Prostate gland (tissue), 2 donors: ENCODE measurements around the gene RPA1. TPM values are rescaled to one million over a fixed set of nuclear protein-coding genes. Genes with fewer than 3 reads are reported as not detected.

Experiments used
- DNase-seq: peaks from one replicate; pipeline ENCODE4 v3.0.0-alpha.2; 2019; ENCODE audit warnings: low spot score
- H3K27ac ChIP-seq, 2 donors: fragments of 200-600 bp; sonication (generic); 2 replicates each; pipeline ENCODE4 v1.5.1; 2017 to 2019
- H3K27me3 ChIP-seq: fragments of 200-600 bp; sonication (generic); replicated peaks from 2 replicates; pipeline ENCODE4 v1.5.1; 2019; ENCODE audit not compliant: insufficient read depth
- H3K36me3 ChIP-seq, 2 donors: fragments of 200-600 bp; sonication (generic); 1 replicate in 1 of 2; 2 replicates in 1 of 2; pipeline versions ENCODE4 v1.5.1 to v1.8.1; 2017 to 2019
- H3K4me1 ChIP-seq: fragments of 200-600 bp; sonication (generic); replicated peaks from 2 replicates; pipeline ENCODE4 v1.5.1; 2019
- H3K4me3 ChIP-seq, 2 donors: fragments of 200-600 bp; sonication (generic); 2 replicates each; pipeline ENCODE4 v1.5.1; 2017 to 2019
- H3K9me3 ChIP-seq: fragments of 200-600 bp; sonication (generic); 2 replicates; pipeline ENCODE4 v1.5.1; 2017
- CTCF ChIP-seq, 4 experiments: fragments of 200-600 bp in 2 of 4; fragments of 450-650 bp in 2 of 4; sonication (generic) in 2 of 4; IDR thresholded peaks; 1 replicate in 3 of 4; 2 replicates in 1 of 4; pipeline ENCODE4 v1.5.1; 2016 to 2019; ENCODE audit warnings: antibody characterized with exemption in 4 of 4, mild to moderate bottlenecking in 2 of 4, moderate library complexity in 2 of 4
- POLR2A ChIP-seq: fragments of 450-650 bp; IDR thresholded peaks from one replicate; pipeline ENCODE4 v1.6.1; 2016; ENCODE audit warnings: antibody characterized with exemption, mild to moderate bottlenecking
- POLR2AphosphoS5 ChIP-seq: sonication (generic); formaldehyde crosslinking; IDR thresholded peaks from one replicate; pipeline ENCODE4 v1.6.1; 2017; ENCODE audit warnings: antibody characterized with exemption
- WGBS: methylation state at CpG from one replicate; pipeline ENCODE4 v1.1.5; 2018; 5-methylcytosine and 5-hydroxymethylcytosine counted together
- intact Hi-C: fragments of 100-400 bp; cut with DNase I; formaldehyde crosslinking; loops from one replicate; pipeline ENCODE4 v1.14.2; 2022
- total RNA-seq, 2 donors: library from RNA; depleted of rRNA; stranded (reverse); fragments of >200 nt; gene quantifications; one replicate each; pipeline ENCODE4 v1.1.0, GENCODE V29; 2016

The RPA1 gene
- total RNA-seq, 2 donors from 2014 or later, result 33.0 to 34.0 TPM

DNA sequence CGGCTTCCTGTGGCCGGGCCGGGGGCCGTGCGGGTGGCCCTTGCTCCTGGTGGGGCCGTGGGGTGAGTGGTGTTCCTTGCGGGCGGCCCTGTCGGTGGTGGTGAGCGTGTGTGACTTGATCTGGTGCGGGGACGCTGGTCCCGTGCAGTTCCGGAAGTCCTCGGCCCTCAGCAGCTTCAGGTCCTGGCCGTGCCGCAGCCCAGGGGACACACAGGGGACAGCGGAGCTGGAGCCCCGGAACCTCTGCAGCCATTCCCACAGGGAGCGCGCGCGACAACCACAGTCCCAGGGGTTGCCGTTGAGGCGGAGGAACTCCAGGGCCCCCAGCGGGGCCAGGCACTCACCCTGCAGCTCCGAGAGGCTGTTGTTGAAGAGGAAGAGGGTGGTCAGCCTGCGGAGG is 107.0 kb downstream of the RPA1 start:
- DNase-seq, result no peak
- WGBS, result 95% methylated on average over 26 of the region's 28 CpGs
- TF ChIP-seq POLR2A (no peak), CTCF (IDR thresholded peaks at IDR 0.05) (no peak), POLR2AphosphoS5 (no peak)
- Histone ChIP-seq H3K36me3 (no peaks in the 10 kb centered on the region), H3K27ac (no peak overlapping the region), H3K4me3 (no peak overlapping the region), H3K4me1 (peaks cover 11% of the 10 kb centered on the region), H3K9me3 (no peaks in the 10 kb centered on the region), H3K27me3 (no peaks in the 10 kb centered on the region)
- intact Hi-C loops, result loop anchor here (5.0 kb wide), 1 partner anchor 61 kb away; no protein-coding TSS in a partner anchor

DNA sequence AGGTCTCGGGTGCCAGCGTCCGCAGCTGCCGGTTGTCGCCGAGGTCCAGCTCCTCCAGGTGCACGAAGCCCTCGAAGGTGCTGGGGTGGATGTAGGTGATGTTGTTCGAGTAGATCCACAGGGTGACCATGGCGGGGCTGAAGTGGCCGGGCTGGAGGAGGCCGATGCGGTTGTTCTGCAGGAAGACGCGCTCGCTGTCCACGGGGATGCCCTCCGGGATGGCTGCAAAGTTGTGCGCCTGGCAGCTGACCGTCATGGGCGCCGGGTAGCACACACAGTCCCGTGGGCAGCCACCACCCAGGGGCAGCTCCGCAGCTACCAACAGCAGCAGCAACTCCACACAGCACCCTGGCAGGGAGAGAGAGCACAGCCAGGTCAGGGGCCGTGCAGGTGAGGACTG is 107.7 kb downstream of the RPA1 start:
- Histone ChIP-seq H3K4me1 (peaks cover 4% of the 10 kb centered on the region), H3K9me3 (no peaks in the 10 kb centered on the region), H3K27ac (no peak overlapping the region), H3K36me3 (no peaks in the 10 kb centered on the region), H3K4me3 (no peak overlapping the region), H3K27me3 (no peaks in the 10 kb centered on the region)
- DNase-seq, result no peak
- TF ChIP-seq POLR2AphosphoS5 (no peak), POLR2A (no peak), CTCF (IDR thresholded peaks at IDR 0.05) (no peak)
- intact Hi-C loops, result loop anchor here (5.0 kb wide), 1 partner anchor 60 kb away; no protein-coding TSS in a partner anchor
- 98% methylated on average over 24 of the region's 25 CpGs for WGBS

DNA sequence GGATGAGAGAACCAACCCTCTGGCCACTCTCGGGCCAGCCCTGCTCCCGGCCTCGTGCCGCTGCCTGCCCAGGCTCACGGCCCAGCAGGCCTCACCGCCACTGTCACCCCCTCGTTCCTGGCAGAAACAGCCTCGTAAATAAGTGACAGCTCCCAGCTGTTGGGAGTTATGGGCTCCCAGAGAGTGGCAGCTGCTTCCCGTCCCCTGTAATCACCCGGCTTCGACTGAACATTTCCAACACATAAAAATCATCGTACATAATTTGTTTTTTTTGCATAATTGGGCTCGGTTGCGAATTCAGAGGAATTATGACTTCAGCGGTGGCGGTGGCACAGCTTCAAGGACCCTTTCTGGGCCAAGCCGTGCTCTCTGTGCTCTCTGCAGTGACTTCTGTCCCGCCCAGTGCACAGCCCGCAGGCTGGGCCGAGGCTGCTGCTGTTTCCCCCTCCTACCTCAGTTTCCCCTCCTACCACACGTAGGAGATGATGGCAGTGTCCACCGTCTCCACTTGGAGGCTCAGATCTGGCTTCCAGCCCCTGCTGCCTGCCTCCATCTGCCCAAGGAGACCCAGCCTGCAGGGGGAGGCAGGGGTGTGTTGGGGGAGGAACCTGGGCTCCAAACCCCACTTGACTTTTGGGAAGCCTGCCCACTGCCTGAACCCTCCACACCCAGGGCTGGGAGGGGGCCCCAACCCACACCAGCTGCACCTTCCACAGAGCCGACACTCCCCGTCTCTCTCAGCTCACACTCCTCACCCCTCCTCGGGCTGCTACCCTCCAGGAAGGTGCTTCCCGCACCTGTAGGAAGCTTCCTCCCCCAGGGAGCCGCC is 110.4 kb downstream of the RPA1 start:
- WGBS, result 40% methylated on average over 27 of the region's 27 CpGs
- no peaks in the 10 kb centered on the region for H3K27me3 ChIP-seq
- H3K9me3 ChIP-seq, result no peaks in the 10 kb centered on the region
- no peaks in the 10 kb centered on the region for H3K36me3 ChIP-seq
- H3K4me1 ChIP-seq, result no peaks in the 10 kb centered on the region
- no peak overlapping the region for H3K4me3 ChIP-seq
- TF ChIP-seq POLR2AphosphoS5, result no peak
- TF ChIP-seq CTCF (IDR thresholded peaks at IDR 0.05), result no peak
- no peak for TF ChIP-seq POLR2A
- H3K27ac ChIP-seq, result no peak overlapping the region
- no peak for DNase-seq
- intact Hi-C loops, result loop anchor here (5.0 kb wide), 1 partner anchor 57 kb away; no protein-coding TSS in a partner anchor

- TF ChIP-seq POLR2AphosphoS5 (no peak), CTCF (IDR thresholded peaks at IDR 0.05) (no peak), POLR2A (no peak)
- intact Hi-C loops, result no loop called here
- Histone ChIP-seq H3K36me3 (no peaks in the 10 kb centered on the region), H3K4me3 (no peak overlapping the region), H3K27me3 (no peaks in the 10 kb centered on the region), H3K9me3 (no peaks in the 10 kb centered on the region), H3K27ac (no peak overlapping the region), H3K4me1 (no peaks in the 10 kb centered on the region)
- no peak for DNase-seq
- WGBS, result 85% methylated on average over 10 of the region's 10 CpGs
Measured at GRCh38 chr17:1940810-1941185, 111.0 kb downstream of the RPA1 start.
